Thyroid gland (tissue), 4 donors: ENCODE results near the gene GCNT3.

ENCODE experiments used
- POLR2A ChIP-seq, 2 donors: fragments of 450-650 bp; IDR thresholded peaks; one replicate each; pipeline ENCODE4 v1.6.1; 2017; ENCODE audit warnings: antibody characterized with exemption in 2 of 2, mild to moderate bottlenecking in 2 of 2, moderate library complexity in 1 of 2
- TF ChIP-seq, protein P1 (sequence below), 6 experiments: fragments of 200-600 bp in 3 of 6; fragments of 450-650 bp in 3 of 6; sonication (generic) in 3 of 6; IDR thresholded peaks; one replicate each; pipeline ENCODE4 v1.5.1; 2016 to 2019; ENCODE audit warnings: antibody characterized with exemption in 6 of 6, mild to moderate bottlenecking in 2 of 6, inconsistent platforms in 1 of 6, moderate library complexity in 1 of 6

DNA sequence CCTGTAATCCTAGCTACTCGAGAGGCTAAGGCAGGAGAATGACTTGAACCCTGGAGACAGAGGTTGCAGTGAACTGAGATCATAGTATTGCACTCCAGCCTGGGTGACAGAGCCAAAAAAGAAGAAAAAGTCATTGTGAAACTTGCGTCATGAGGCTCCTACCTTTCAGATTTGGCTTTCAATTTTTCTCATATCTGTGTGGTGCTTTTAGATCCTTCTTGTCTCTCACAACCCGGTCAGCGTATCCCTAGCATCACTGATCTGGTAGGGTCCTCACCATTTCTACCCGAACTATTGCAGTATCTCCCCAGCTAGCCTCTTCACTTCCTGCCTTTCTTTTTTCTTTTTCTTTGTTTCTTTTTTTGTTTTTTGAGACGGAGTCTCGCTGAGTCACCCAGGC lies 21.6 kb upstream of the GCNT3 start:
- TF ChIP-seq, protein P1, sequence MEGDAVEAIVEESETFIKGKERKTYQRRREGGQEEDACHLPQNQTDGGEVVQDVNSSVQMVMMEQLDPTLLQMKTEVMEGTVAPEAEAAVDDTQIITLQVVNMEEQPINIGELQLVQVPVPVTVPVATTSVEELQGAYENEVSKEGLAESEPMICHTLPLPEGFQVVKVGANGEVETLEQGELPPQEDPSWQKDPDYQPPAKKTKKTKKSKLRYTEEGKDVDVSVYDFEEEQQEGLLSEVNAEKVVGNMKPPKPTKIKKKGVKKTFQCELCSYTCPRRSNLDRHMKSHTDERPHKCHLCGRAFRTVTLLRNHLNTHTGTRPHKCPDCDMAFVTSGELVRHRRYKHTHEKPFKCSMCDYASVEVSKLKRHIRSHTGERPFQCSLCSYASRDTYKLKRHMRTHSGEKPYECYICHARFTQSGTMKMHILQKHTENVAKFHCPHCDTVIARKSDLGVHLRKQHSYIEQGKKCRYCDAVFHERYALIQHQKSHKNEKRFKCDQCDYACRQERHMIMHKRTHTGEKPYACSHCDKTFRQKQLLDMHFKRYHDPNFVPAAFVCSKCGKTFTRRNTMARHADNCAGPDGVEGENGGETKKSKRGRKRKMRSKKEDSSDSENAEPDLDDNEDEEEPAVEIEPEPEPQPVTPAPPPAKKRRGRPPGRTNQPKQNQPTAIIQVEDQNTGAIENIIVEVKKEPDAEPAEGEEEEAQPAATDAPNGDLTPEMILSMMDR (IDR thresholded peaks at IDR 0.05), result no peak
- TF ChIP-seq POLR2A (IDR thresholded peaks at IDR 0.05), result no peak
